ENCODE results near the gene CBX4.

The CBX4 gene

GRCh38 chr17:79785017-79785899, 54.0 kb downstream of the CBX4 start:
- Histone ChIP-seq H3K27me3 (ENCODE audit: low read length) (no peaks in the 10 kb centered on the region), H3K27ac (ENCODE audit: low read depth, low read length) (no peak overlapping the region), H3K79me2 (ENCODE audit: insufficient read depth, low read length) (no peaks in the 10 kb centered on the region), H3F3A (ENCODE audit: insufficient read depth) (0 out of 2 replicates have a peak, but pooled peaks cover 2% of the 10 kb centered on the region), H3K4me3 (ENCODE audit: insufficient read depth, low read length, poor library complexity, severe bottlenecking) (no peak overlapping the region), H3K4me2 (ENCODE audit: low read depth, low read length, poor library complexity, severe bottlenecking) (no peak overlapping the region), H4K20me1 (ENCODE audit: low read depth, low read length) (no peaks in the 10 kb centered on the region), H3K9me2 (replicated peaks; ENCODE audit: insufficient read depth, low read length) (no peaks in the 10 kb centered on the region), H3K9me3 (ENCODE audit: insufficient read depth, low read length) (no peaks in the 10 kb centered on the region), H2AFZ (ENCODE audit: low read depth, low read length, severe bottlenecking) (no peak overlapping the region), H3K9ac (ENCODE audit: low read length) (no peak overlapping the region), H3K36me3 (ENCODE audit: low read length) (no peaks in the 10 kb centered on the region)
- TF ChIP-seq EZH2phosphoT487 (conservative IDR thresholded peaks at IDR 0.05; ENCODE audit: low read length): no peak
- TF ChIP-seq, protein P1, sequence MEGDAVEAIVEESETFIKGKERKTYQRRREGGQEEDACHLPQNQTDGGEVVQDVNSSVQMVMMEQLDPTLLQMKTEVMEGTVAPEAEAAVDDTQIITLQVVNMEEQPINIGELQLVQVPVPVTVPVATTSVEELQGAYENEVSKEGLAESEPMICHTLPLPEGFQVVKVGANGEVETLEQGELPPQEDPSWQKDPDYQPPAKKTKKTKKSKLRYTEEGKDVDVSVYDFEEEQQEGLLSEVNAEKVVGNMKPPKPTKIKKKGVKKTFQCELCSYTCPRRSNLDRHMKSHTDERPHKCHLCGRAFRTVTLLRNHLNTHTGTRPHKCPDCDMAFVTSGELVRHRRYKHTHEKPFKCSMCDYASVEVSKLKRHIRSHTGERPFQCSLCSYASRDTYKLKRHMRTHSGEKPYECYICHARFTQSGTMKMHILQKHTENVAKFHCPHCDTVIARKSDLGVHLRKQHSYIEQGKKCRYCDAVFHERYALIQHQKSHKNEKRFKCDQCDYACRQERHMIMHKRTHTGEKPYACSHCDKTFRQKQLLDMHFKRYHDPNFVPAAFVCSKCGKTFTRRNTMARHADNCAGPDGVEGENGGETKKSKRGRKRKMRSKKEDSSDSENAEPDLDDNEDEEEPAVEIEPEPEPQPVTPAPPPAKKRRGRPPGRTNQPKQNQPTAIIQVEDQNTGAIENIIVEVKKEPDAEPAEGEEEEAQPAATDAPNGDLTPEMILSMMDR (IDR thresholded peaks at IDR 0.05; ENCODE audit: insufficient read depth, low read length, poor library complexity, severe bottlenecking): no peak

DNA sequence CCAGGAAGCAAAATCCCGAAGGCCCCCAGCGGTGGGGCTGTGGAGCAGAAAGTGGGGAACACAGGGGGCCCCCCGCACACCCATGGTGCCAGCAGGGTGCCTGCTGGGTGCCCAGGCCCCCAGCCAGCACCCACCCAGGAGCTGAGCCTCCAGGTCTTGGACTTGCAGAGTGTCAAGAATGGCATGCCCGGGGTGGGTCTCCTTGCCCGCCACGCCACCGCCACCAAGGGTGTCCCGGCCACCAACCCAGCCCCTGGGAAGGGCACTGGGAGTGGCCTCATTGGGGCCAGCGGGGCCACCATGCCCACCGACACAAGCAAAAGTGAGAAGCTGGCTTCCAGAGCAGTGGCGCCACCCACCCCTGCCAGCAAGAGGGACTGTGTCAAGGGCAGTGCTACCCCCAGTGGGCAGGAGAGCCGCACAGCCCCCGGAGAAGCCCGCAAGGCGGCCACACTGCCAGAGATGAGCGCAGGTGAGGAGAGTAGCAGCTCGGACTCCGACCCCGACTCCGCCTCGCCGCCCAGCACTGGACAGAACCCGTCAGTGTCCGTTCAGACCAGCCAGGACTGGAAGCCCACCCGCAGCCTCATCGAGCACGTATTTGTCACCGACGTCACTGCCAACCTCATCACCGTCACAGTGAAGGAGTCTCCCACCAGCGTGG, 54.8 kb downstream of the CBX4 start:
- 0 out of 2 replicates have a peak, but pooled peaks cover 2% of the 10 kb centered on the region for H3F3A ChIP-seq (ENCODE audit: insufficient read depth)
- no peak for TF ChIP-seq EZH2phosphoT487 (conservative IDR thresholded peaks at IDR 0.05; ENCODE audit: low read length)
- TF ChIP-seq, protein P1 (IDR thresholded peaks at IDR 0.05; ENCODE audit: insufficient read depth, low read length, poor library complexity, severe bottlenecking): no peak
- H3K9me2 ChIP-seq (replicated peaks; ENCODE audit: insufficient read depth, low read length): no peaks in the 10 kb centered on the region
- H3K27me3 ChIP-seq (ENCODE audit: low read length): no peaks in the 10 kb centered on the region
- H3K79me2 ChIP-seq (ENCODE audit: insufficient read depth, low read length): peaks cover 2% of the 10 kb centered on the region; the same call in 1 of the 2 replicates
- no peak overlapping the region for H3K27ac ChIP-seq (ENCODE audit: low read depth, low read length)
- no peaks in the 10 kb centered on the region for H3K36me3 ChIP-seq (ENCODE audit: low read length)
- H3K9me3 ChIP-seq (ENCODE audit: insufficient read depth, low read length): no peaks in the 10 kb centered on the region
- no peaks in the 10 kb centered on the region for H4K20me1 ChIP-seq (ENCODE audit: low read depth, low read length)
- no peak overlapping the region for H2AFZ ChIP-seq (ENCODE audit: low read depth, low read length, severe bottlenecking)
- no peak overlapping the region for H3K4me3 ChIP-seq (ENCODE audit: insufficient read depth, low read length, poor library complexity, severe bottlenecking)
- H3K9ac ChIP-seq (ENCODE audit: low read length): no peak overlapping the region
- no peak overlapping the region for H3K4me2 ChIP-seq (ENCODE audit: low read depth, low read length, poor library complexity, severe bottlenecking)

DNA sequence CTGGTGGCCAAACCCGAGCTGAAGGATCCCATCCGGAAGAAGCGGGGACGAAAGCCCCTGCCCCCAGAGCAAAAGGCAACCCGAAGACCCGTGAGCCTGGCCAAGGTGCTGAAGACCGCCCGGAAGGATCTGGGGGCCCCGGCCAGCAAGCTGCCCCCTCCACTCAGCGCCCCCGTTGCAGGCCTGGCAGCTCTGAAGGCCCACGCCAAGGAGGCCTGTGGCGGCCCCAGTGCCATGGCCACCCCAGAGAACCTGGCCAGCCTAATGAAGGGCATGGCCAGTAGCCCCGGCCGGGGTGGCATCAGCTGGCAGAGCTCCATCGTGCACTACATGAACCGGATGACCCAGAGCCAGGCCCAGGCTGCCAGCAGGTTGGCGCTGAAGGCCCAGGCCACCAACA, 55.3 kb downstream of the CBX4 start:
- Histone ChIP-seq H3K9me3 (ENCODE audit: insufficient read depth, low read length) (no peaks in the 10 kb centered on the region), H3K27ac (ENCODE audit: low read depth, low read length) (no peak overlapping the region), H3K4me3 (ENCODE audit: insufficient read depth, low read length, poor library complexity, severe bottlenecking) (no peak overlapping the region), H3K9ac (ENCODE audit: low read length) (no peak overlapping the region), H2AFZ (ENCODE audit: low read depth, low read length, severe bottlenecking) (no peak overlapping the region), H3K4me2 (ENCODE audit: low read depth, low read length, poor library complexity, severe bottlenecking) (no peak overlapping the region), H3F3A (ENCODE audit: insufficient read depth) (0 out of 2 replicates have a peak, but pooled peaks cover 2% of the 10 kb centered on the region), H3K36me3 (ENCODE audit: low read length) (no peaks in the 10 kb centered on the region), H3K9me2 (replicated peaks; ENCODE audit: insufficient read depth, low read length) (no peaks in the 10 kb centered on the region), H4K20me1 (ENCODE audit: low read depth, low read length) (no peaks in the 10 kb centered on the region), H3K79me2 (ENCODE audit: insufficient read depth, low read length) (peaks cover 8% of the 10 kb centered on the region; the same call in 1 of the 2 replicates), H3K27me3 (ENCODE audit: low read length) (no peaks in the 10 kb centered on the region)
- no peak for TF ChIP-seq EZH2phosphoT487 (conservative IDR thresholded peaks at IDR 0.05; ENCODE audit: low read length)
- TF ChIP-seq, protein P1 (IDR thresholded peaks at IDR 0.05; ENCODE audit: insufficient read depth, low read length, poor library complexity, severe bottlenecking): no peak

Data from SU-DHL-6 (cell line).